HG02938 (cell line): ENCODE results near the gene RPL15.
A peak's percentile ranks its signal among the peaks of the same experiment; 100 is the strongest.
"Not testable (repeated sequence)": the region's sequence is repeated elsewhere in the genome, so short reads cannot be mapped to it uniquely, and the experiment has no call there.

Source experiments
- ATAC-seq: cut with Tn5 transposase; IDR thresholded peaks from one replicate; pipeline ENCODE4 v1.9.1; 2021; ENCODE audit warnings: mild to moderate bottlenecking, moderate library complexity; ENCODE audit not compliant: unreplicated experiment

The RPL15 gene

DNA sequence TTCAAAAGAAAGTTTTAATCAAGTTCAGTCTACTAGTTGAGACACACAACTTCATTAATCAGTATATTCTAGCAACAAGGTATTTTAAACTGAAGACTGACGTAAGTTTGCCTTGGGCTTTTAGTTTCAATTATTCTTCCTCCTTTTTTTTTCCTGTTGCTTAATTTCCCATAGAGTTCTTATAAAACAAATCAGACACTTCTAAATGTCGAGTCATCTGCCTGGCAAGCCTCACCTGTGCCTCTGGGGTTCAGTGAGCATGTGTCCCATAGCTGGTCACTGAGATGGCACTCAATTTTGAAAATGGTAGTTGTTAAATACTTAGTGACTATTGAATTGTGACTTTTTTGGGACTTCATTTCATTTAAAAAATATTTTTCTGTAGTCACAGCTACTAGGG lies 27.5 kb upstream of the RPL15 start:
- ATAC-seq, result no peak

DNA sequence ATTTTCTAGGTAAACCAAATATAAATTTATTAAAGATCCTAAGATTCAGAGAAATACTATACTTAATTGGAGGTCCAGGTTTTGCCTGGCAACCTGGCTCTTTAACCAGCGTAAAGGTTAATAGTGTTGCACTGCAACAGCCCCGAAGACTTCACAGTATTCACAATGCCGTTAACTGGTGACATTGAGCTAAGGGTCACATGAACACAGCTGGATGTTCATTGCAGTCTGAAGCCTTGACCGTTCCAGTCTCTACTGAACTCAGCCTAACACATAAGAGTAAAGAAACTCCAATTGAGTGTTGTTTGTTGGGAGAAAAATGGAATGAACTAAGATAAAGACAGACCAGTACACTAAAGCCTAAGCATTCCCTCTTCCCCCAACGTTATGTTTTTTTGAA lies 27.0 kb upstream of the RPL15 start:
- ATAC-seq, result no peak

DNA sequence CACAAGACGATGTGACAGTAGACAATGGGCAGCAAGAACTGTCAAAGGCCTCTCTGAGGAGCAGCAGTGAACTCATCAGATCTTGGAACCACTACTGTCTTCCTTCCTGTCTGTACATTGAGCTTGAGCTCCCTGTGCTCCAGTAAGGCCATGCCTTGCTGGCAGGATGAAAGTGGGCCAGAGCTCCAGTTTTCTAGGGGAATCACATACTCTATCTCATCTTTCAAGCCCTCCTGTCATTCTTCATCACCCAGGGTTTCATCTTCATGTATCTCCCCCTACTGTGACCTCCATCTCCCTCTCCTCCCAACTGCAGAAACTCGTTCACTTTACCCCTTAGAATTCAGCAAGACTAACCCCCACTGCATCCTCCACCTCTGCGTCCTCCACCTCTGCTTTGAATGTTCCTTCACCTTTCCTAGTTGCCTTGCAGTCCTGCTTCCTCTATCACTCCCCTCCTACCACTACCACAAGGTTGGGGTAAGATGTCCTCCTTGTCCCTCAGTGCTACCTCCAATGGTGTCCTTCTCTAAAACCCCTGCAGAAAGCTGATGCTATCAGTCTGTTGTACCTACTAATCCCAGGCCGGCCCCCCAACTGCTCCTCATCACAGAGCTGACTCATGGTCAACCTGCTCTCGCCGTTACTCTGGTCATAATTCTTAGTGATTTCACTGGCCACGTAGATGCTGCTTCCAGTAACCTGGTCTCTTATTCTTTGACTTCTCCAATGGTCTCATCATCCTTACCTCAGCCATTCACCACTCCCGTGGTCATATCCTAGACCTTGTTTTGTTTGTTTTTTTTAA lies 22.5 kb upstream of the RPL15 start:
- ATAC-seq, result no peak

DNA sequence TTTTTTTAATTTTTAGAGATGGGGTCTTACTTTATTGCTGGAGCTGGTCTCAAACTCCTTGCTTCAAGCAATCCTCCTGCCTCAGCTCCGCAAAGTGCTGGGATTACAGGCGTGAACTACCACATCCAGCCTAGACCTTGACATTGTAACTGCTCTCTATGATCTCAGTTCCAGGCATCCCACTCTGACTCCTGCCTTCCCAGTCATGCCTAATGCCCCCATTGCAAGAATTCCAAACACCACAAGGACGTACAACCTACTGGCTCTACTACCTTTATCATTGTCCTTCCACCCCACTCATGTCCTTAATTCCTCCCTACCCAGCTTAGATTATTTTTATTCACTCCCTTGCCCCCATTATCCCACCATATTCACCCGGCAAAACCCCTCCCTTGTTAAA lies 21.8 kb upstream of the RPL15 start:
- no peak for ATAC-seq

DNA sequence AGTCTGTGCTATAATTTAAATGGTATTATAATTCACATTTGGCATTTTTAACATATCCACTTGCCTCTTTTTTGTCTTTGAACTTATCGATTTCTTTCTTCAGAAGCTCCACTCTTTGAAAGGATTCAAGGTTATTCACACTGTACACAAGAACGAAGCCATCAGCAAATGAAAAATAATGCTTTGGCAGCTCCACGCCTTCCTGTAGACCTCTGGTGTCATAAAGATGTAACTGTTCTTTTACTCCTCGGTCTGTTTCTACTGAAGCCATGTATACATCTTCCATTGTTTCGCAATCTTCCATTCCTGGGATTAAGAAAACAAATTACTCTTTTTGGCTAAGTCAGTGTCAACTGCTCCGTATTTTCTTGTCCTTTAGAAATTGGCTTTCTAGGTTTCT lies 16.2 kb upstream of the RPL15 start:
- ATAC-seq, result no peak

DNA sequence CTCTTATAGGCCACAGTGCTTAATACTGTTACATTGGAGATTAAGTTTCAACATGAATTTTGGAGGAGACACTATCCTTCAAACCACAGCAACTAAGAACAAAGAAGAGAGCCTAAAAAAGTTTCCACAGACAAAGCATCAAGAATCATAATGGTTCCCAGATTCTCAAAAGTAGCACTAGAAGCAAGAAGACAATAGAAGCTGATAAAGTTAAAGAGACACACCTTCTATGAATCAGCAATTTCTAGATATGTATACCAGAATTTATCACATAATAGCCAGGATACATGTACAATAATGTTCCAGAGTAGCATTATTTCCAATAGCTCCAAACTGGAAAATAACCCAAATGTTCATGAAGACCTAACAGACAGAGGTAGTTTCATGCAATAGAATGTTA lies 12.4 kb upstream of the RPL15 start:
- ATAC-seq, result no peak

DNA sequence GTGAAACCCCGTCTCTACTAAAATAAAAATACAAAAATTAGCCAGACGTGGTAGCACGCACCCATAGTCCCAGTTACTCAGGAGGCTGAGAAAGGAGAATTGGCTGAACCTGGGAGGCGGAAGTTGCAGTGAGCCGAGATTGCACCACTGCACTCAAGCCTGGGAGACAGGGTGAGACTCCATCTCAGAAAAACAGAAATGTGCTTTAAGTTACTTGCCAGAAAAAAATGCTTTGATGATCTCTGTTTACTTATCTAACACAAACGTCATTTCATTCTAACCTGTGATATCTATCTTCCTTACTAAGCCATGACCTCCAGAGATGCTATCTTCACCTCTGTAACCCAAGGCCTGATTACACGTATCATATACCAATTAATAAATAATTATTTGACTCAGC lies 7.6 kb upstream of the RPL15 start:
- no peak for ATAC-seq

DNA sequence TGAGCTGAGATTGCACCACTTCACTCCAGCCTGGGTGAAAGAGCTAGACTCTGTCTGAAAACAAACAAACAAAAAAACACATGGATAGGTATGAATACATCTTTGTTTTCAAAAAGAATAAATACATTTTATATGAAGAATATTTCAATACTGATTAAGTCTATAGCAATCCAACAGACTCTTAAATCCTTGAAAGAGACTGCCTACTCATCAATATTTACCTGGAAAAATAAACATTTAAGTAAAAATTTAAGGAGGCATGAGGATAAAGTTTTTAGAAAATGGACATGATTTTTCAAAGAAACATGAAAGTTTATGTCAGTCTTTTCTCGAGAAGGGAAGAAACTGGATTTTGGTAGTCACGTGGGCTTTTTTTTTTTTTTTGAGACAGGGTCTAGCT lies 5.5 kb upstream of the RPL15 start:
- ATAC-seq, result no peak

DNA sequence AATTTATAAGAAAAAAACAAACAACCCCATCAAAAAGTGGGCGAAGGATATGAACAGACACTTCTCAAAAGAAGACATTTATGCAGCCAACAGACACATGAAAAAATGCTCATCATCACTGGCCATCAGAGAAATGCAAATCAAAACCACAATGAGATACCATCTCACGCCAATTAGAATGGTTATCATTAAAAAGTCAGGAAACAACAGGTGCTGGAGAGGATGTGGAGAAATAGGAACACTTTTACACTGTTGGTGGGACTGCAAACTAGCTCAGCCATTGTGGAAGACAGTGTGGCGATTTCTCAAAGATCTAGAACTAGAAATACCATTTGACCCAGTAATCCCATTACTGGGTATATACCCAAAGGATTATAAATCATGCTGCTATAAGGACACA lies 4.6 kb upstream of the RPL15 start:
- not testable (repeated sequence) for ATAC-seq

DNA sequence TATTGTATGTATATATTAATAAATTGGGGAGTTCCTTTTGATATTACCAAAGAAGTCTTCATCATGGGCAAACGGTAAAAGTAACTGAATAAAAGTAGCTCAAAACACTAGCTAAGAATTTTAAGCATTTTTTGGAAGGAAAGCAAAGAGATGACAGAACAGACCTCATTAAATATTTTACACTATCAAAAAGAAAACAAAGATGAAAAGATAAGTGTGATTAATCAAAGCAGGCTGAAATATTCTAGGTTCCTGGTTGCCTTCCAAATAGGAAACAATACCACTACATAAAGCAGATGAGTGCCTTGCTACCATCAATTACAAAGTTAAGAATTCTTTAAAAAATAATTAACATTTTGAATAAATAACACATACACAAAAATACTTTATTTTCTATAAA lies 3.8 kb upstream of the RPL15 start:
- ATAC-seq, result no peak

DNA sequence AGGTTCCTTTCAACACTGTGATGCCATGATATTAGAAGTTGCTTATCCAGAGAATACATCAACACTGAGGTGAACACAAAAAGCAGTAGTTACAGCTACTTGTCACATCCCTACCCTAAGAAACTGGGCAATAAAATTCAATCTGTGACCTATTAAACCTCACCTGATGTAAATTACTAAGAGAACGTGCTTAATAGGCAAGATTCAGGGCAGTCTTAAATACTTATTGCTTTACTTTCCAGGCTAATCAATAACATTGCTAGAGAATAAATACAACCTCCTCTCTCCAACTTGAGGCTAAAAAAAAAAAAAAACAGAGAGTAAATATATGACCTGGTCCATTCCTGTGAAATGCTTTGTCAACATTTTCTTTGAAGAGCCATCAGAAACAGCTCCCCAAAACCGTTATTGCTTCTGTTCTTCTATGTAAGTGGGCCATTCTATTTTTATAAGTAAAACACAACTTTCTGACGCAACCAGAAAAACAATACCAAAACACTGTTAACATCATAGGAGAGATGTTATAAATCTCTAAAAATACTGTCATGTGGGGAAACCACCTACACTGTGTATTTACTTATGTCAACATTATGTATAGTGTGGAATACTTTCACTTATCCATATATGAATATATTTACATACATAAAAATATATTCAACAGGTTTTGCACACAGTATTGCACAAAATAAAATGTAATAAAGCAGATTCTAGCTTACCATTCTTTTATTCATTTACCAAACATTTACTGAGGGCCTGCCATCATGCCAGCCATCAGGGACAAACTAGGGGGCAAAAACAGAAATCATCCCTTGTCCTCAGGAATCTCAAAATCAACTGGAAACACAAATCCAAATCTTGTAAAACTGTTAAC lies 2.8 kb upstream of the RPL15 start:
- no peak for ATAC-seq

DNA sequence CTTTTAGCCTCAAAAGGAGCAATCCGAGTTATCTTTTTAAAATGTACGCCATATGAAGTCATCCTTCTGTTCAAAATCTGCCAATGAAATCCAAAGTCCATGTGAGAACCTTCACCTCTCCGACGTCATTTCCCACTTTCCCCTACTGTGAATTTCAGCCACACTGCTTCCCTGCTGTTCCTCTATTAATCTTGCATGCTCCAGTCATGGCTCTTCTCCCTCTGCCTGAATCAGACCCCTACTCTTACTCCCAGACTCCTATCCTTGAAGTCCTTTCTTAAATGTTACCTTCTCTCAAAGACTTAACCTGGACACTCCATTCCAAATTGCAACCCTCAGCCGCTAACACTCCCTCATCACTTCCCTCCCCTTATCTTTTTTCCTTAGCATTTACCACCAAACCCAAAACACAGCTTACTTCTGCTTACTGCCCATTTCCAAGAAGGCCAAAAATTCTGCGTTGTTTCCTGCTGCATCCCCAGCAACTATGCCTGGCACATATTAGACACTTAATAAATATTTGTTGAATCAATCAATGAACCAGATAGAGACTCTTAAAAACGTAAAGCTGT lies 1.3 kb upstream of the RPL15 start:
- no peak for ATAC-seq

DNA sequence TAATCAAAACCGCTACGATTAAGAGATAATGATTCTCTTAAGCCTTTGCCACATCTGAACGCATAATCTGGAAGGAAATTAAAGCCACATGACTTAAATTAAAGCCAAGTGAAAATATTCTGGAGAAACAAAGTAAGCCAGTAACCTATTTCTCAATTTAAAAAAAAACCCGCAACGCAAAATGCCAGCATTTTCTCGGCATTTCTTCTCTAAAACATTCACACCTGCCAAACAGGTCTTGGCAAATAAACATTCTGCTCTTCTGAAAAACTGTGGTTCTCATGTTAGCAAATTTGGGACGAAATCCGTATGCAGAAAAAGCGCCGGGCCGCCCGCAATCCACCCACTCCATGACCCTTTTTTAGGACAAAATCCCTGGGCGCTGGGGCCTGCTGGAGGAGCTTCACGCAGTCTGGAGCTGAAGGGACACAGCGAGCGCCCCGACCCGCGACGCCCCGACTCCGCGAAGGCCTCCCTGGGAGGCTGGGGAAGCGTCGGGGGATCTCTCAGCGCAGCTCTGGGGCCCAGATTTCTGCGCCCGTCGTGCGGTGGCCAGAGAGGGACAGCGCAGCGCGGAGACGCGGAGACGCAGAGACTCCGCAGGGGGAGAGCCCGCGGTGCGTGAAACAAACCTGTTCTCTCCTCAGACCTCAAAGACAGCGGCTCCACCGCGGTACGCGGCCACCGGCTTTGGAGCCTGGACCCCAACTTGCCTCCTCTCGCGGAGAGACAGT lies 613 bp upstream of the RPL15 start:
- peak; percentile 42 for ATAC-seq

DNA sequence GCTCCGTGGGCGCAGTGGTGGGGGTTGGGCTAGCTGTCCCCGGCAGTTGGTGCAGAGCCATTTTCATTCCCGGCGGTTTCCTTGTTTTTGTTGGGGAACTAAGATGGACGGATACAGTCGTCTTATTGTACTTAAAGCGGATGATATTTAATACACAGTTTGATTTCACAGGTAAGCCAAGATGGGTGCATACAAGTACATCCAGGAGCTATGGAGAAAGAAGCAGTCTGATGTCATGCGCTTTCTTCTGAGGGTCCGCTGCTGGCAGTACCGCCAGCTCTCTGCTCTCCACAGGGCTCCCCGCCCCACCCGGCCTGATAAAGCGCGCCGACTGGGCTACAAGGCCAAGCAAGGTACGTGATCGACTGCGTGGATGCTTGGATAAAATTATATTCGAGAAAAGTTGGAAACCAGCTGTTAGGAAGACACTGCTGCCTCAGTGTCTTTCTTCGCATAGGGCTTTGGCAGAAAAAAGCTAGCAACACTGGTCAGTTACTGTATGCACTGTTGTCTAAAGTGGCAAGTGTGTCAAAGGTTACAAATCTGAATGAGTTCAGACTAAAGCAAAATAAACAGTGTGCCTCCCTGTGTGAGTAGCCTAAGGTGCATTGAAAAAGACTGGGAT lies 859 bp downstream of the RPL15 start:
- not testable (repeated sequence) for ATAC-seq

DNA sequence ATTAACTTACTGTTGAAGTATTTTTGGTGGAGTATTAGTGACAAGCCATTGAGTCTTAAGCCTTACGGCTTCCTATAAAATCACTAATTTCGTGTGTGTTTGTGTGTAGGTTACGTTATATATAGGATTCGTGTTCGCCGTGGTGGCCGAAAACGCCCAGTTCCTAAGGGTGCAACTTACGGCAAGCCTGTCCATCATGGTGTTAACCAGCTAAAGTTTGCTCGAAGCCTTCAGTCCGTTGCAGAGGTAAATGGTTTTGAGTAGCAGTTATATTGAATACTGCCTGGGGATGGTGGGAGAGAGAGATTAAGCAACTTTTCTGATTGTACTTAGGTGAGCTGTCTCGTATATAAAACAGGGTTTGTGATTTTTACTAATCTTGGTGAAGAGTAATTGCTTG lies 1.4 kb downstream of the RPL15 start:
- ATAC-seq, result not testable (repeated sequence)

DNA sequence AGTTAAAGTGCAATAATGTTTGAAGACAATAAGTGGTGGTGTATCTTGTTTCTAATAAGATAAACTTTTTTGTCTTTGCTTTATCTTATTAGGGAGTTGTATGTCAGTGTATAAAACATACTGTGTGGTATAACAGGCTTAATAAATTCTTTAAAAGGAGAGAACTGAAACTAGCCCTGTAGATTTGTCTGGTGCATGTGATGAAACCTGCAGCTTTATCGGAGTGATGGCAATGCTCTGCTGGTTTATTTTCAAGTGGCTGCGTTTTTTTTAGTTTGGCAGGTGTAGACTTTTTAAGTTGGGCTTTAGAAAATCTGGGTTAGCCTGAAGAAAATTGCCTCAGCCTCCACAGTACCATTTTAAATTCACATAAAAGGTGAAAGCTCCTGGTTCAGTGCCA lies 2.7 kb downstream of the RPL15 start:
- ATAC-seq, result no peak

DNA sequence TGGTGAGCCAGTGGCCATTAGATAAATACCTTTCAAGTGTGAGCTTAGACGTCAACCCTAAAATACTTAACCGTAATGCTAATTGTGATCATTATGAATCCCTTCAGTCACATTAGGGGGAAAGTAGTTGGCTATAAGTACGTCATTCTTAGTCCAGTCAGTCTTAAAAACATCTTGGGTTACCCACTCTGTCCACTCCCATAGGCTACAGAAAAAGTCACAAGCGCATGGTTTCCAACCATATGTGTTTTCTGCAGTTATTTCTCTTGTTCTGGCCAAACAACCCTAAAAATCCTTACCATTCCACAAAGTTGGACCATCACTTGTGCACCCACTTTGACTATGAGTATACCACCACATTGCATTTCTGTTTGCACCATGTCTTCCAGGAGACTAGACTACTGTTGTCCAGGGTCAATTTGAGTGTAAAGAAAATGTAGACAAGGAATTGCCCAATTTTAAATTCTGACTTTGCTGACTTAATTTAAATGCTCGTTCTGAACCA lies 3.3 kb downstream of the RPL15 start:
- ATAC-seq, result no peak

DNA sequence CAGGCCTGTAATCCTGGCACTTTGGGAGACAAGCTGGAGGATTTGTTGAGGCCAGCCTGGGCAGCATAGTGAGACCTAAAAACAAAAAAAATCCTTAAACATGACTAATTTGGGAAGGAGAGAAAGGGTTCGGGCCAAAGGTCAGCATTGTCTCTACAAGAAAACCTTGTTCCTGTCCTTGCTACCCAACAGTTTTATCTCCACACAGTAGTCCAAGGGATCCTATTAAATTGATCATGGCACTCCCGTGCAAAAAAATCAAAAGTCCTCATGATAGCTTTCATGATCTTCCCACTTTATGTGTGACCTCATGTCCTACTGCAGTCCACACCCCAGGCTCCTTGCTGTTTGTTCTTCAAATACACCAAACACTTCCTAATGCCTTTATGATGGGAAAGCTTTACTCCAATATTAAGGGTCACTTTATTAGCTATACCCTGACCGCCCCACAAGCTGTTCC lies 4.2 kb downstream of the RPL15 start:
- no peak for ATAC-seq

DNA sequence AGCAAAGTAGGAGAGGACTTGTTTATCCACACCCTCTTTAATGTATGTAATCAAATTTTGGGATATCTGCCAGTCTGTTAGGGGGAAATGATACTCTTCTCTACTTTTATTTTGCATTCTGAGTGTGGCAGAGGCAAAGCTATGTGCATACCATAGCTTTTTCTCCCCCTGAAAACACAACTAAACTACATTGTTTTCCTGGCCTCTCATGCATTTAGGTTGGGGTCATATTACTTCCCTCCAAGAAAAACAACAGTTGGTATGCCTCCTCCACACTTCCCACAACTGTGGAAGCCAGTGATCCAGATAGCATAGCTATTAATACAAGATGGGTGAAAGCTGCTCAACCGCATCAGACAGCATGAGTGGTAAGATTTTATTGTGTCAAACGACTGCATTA lies 6.9 kb downstream of the RPL15 start:
- no peak for ATAC-seq

DNA sequence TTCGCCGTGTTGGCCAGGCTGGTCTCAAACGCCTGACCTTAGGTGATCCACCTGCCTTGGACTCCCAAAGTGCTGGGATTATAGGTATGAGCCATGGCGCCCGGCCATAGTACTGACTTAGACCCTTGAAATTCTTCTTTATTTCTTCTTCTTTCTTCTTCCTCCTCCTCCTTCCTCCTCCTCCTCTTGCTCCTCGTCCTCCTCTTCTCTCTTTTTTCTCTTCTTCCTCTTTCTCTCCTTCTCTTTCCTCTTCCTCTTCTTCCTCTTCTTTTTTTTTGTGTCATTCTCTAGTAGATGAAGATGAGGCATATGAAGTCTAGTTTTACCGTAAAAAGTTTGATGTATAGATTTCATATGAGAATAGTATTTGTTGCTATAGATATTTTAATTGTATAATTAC lies 9.3 kb downstream of the RPL15 start:
- ATAC-seq, result no peak
